HG02759 (cell line): Measurements from ENCODE around the gene ARHGAP10.
A peak's percentile ranks its signal among the peaks of the same experiment; 100 is the strongest.

Source experiments
- ATAC-seq: cut with Tn5 transposase; IDR thresholded peaks from one replicate; pipeline ENCODE4 v1.9.1; 2021; ENCODE audit warnings: mild to moderate bottlenecking, moderate library complexity; ENCODE audit not compliant: unreplicated experiment

The ARHGAP10 gene

DNA sequence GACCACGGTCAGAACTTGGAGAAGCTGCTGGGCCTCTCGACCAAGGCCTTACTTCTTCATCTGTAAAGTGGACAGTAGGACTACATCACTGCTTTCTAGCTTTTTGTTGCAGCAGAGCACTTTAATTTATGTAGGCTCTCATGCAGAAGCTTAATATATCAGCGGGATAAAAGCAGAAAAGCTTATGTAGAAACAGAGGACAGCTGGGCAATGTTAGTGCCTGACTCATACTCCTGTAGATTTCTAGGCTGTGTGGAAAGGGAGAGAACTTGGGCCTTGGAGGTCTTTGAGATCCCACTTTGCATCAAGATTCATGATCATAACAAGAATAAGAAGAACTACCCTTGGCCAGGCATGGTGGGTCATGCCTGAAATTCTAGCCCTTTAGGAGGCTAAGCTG, 91.2 kb downstream of the ARHGAP10 start:
- no peak for ATAC-seq

- ATAC-seq = no peak
Observed at GRCh38 chr4:147824316-147824715, 92.4 kb downstream of the ARHGAP10 start.

- ATAC-seq = no peak
Observed at GRCh38 chr4:147824884-147825283, 93.0 kb downstream of the ARHGAP10 start.

DNA sequence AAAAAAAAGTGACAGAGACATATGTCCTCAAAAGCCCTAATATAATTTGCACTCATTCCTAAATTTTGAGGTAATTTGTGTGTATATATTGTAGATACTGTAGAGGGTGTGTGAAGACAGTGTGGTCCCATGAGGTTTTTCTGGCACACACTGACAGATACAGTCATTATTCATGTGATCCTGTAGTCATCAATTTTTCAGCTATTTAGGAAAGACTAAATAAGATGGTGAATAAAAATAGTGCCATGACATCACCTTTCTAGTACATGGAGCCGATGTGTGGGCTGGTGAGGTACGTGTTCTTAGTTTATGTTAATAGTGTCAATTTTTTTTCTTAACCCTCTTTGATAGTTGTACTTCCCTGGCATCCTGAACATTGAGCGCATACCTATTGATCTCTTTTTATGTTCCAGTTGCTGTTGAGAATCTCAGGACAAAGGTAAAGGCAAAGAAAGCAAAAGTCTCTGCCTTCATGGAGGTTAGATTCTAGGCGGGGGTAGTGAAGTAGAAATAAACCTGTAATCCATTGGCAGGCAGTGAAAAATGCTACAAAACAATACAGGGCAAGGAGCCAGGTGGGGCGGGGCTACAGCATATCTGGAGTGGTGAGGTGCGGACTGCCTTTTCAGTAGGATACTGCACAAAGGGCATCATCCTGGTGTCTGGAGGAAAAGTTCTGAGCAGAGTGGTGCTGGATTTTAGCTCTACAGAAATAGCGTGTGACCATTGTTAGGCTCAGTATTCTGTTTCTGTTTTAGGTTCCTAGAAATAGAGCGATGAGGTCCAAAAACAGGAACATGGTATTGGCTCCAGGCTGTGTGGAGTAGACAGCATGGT, 93.8 kb downstream of the ARHGAP10 start:
- no peak for ATAC-seq

GRCh38 chr4:147826288-147826646, 94.4 kb downstream of the ARHGAP10 start:
- no peak for ATAC-seq

DNA sequence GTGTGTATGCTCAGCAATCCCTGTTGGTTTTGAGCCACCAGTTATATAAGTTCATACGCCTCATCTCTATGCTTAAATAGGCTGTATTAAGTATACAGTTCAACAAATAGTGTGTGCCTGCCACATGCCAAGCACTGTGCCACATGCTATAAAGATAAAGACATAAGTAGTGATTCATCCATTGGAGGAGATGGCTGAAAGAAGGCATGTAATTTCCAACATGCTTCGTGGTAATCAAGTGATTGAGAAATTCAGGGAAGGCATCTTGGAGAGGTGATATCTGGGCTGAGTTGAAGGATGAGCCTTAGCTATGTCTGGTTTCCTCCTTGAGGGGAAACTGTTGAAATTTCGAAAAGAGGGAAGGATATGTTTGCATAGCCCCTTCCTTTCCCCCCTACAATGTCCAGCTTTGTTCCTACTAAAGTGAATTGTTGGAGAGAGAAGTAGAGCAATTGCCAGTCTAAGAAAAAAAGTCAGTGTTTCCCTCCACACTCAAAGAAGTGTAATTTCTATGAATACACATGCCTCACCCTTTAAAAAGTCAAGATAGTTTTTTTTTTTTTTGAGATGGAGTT, 96.5 kb downstream of the ARHGAP10 start:
- ATAC-seq = no peak

DNA sequence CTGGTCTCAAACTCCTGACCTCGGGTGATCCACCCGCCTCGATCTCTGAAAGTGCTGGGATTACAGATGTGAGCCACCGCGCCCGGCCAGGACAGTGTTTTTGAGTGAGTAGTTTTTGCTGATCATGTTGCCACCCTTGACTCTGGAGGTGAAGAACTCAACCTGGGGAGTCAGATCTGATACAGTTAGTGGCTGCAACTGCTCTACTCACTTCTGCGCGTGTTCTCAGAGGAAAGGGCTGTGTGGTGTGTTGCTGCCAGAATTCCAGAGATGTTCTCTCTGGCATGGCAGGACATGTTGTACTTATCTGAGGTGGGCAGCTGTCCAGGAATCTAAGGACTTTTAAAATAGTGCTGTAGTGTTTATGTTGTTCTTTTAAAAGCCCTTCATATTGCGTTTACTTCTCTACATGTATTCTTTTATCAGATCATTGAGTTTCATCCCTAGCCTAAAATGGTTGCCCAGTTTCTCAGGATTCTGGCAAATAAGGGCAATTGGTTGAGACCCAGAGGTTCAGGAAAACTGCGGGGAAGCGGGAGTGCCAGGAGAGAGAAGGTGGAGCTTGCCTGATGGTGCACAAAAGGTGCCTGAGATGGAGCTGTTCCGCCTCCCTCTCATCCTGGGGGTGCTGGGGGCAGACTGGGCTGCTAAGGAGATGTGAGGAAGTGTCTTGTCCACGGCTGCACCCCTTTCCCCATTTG, 97.7 kb downstream of the ARHGAP10 start:
- no peak for ATAC-seq

GRCh38 chr4:147830102-147830463, 98.2 kb downstream of the ARHGAP10 start:
- ATAC-seq = no peak

DNA sequence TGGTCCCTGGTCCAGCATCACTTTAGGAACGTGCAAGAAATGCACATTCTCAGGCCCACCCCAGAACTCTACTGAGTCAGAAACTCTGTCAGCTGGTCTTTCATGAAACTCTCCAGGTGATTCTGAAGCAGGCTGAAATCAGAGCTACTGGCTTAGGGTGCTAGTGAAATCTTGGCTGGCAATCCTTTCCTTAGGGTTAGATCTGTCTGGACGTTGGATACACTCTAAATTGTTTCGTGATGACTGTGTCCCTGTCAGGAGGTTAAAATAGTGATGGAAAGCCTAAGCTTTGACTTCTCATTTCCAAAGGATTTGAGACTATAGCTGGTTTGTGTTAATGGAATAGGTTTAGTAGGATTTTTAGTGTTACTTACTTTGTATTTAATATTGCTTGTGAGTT, 99.1 kb downstream of the ARHGAP10 start:
- ATAC-seq = no peak

- no peak for ATAC-seq
Observed at GRCh38 chr4:147831551-147832171, 99.8 kb downstream of the ARHGAP10 start.

- no peak for ATAC-seq
Observed at GRCh38 chr4:147833254-147833653, 101.4 kb downstream of the ARHGAP10 start.

- no peak for ATAC-seq
Observed at GRCh38 chr4:147833741-147834140, 101.9 kb downstream of the ARHGAP10 start.

- ATAC-seq = no peak
Observed at GRCh38 chr4:147834480-147834879, 102.6 kb downstream of the ARHGAP10 start.

- ATAC-seq = no peak
Observed at GRCh38 chr4:147836807-147837206, 104.9 kb downstream of the ARHGAP10 start.

DNA sequence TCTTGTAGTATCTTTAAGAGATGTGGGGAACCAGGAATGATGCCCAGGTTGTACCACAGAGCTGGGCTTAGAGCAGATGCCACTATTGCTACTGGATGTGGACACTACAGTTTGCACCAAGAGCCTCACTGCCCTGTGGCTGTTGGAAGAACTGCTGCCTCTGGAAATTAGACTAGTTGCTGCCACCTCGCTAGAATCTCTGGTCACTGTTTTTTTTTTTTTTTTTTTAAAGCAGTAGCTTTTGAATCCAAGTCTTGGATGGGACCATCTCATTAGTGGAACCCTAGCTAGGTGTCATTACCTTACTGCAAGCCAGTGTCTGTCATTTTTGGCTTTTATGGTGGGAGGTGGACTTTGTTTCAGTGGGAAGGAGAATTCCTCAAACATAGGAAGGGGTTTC, 105.5 kb downstream of the ARHGAP10 start:
- no peak for ATAC-seq

- ATAC-seq = no peak
Observed at GRCh38 chr4:147837854-147838253, 106.0 kb downstream of the ARHGAP10 start.

DNA sequence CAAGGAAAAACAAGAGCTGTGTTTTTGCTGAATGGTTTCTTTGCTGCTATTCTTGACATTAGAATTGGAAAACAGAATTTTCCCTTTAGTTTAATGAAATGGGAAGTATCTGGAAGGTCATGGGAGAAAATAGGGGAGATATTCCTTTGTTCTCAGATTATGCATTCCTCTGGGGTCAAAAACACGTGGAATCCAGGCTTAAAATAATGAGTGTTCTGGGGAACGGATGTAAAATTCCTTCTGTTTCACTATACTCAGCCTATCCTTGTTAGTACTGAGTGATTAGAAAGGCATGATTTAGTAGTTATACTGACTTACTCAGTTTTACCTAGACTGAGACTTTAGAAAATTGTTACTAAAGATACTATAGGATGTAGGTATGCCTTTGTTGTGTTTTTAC, 107.3 kb downstream of the ARHGAP10 start:
- no peak for ATAC-seq

DNA sequence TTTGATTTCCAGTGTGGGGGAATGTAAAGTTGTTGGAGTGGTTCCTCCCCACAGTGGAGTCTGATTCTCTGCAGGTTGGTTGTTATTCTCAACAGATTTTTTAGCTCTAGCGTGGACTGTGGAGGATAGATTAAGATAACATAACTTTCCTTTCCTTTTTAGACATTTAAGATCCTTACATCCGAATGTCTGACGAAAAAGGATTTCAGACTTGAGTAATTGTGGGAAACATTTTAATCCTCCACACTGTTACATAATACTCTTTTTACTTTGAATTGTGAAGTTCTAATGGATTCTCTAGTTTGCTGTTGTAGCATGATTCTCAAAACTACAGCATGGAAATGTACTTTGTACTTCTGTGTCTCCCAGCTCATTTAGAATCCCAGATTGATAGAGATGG, 107.8 kb downstream of the ARHGAP10 start:
- ATAC-seq = no peak

GRCh38 chr4:147840838-147841738, 109.2 kb downstream of the ARHGAP10 start:
- peak; percentile 67 for ATAC-seq

DNA sequence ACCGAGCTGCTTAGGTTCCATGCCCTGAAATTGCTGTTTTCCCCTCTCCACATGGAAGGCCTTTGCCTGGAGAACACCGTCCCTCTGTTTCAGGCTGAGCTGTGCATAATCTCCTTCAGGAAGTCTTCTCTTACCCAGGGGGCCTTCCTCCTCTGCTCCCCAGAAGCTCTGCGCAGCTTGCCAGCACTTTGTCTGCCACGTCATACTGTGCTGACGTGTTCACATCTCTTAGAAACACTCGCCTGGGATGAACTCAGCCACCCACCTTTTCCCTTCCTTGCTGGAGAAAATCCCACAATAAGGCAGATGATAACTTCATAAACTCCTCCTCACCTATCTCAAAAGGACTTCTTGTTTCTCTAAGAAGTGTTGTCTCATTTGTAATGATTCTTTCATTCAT, 110.7 kb downstream of the ARHGAP10 start:
- no peak for ATAC-seq

DNA sequence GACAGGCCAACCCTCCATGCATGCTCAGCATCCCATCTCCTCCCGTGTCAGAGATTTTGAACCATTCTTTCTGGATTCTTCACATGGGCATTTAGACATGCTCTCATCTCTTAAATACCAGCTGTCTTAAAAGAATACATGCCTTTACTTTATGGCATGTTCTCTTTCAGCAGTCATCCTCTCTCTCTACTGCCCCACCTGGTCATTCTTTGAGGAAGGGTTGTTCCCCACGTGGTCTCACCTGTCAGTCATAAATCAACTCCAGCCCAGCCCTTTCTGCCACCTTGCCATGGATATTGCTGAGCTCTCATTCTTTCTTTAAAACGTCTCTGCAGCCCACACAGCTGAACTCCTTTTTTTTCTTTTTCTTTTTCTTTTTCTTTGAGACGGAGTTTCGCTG, 111.3 kb downstream of the ARHGAP10 start:
- ATAC-seq = no peak
